ENCODE results near the gene CSNK1D.

CSNK1D gene

GRCh38 chr17:82235056-82235774 is 38.3 kb downstream of the CSNK1D start:
- DNase-seq = peak in 1 of 10 donors; percentile 72
- intact Hi-C loops (cut with DNase I) = loop anchor here (5.0 kb wide), 1 partner anchor 87 kb away; no protein-coding TSS in a partner anchor

DNA sequence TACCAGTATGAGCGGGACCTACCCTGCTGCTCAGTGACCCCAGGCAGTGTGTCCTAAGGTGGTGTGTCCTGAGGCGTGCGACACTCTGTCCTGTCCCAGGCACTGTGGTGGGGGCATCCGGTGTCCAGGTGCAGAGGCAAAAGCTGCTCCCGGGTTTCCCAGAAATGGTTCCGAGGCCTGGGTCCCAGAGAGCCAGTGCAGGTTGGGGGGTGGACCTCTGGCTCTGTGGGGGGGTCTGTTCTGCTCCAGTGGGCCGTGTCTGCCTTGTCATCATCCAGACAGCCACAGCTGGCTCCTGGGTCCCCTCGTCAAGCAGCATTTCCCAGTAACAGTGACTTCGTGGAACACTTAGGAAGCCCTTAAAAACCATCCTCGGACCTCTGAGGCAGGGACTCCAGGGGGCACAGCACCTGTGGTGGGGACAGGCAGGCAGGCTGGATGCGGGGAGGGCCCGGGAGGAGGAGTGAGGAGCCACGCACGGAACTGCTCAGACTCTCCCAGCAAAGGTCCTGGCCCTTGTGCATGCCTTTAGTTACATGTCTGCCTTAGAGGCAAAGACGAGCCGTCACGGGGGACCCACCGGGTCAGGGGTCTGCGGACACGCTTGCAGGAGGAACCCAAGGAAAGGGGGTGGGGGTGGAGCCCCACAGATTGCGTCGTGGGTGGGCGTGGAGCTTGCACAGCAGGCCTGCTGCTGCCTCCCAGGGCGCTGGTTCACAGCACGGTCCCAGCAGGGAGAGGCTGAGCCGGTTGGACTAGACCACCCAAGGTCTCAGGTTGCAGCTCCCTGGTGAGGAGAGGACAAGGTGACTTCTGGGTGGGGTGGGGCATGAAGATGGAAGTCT is 39.1 kb downstream of the CSNK1D start:
- intact Hi-C loops (cut with DNase I) = loop anchor here (5.0 kb wide), 1 partner anchor 88 kb away; no protein-coding TSS in a partner anchor

GRCh38 chr17:82232876-82233785 is 40.4 kb downstream of the CSNK1D start:
- DNase-seq = peak in 2 of 10 donors; percentile 12 to 75
- intact Hi-C loops (cut with DNase I) = no loop called here

More for the DNA sequence above, 39.1 kb downstream of the CSNK1D start:
- no peak for DNase-seq

DNA sequence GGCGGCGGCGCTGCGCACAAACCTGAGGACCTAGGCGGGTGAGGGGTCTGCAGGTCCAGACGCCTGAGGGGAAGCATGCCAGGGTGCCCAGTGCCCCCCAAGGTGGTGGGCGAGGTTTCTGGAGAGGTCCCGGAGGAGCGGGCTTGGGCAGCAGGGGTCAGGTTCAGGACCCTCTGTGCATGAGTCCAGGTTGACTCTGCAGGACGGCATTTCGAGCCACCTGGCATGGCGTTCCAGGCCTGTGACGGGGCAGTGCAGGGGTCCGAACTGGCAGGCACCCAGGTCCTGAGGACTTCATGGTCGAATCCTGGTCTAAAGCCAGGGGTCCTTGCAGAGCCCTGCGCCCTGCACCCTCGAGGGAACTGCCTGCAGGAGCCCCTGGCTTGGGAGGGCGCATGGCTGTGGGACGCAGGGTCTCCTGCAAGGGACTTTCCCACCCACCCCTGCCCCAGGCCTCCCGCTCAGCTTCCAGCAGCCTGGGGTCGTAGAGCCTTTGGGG is 41.1 kb downstream of the CSNK1D start:
- intact Hi-C loops (cut with DNase I) = no loop called here
- DNase-seq = peak in 2 of 10 donors; percentile 12 to 87

GRCh38 chr17:82231562-82232321 is 41.8 kb downstream of the CSNK1D start:
- peak in 3 of 10 donors; percentile 52 to 93 (median 78) for DNase-seq
- intact Hi-C loops (cut with DNase I) = no loop called here

- intact Hi-C loops (cut with DNase I) = no loop called here
Measured at GRCh38 chr17:82231312-82231561, 42.3 kb downstream of the CSNK1D start.

GRCh38 chr17:82230609-82231311 is 42.7 kb downstream of the CSNK1D start:
- DNase-seq = peak in 7 of 10 donors; percentile 46 to 95 (median 70)
- intact Hi-C loops (cut with DNase I) = no loop called here

More at GRCh38 chr17:82231312-82231561, 42.3 kb downstream of the CSNK1D start:
- no peak for DNase-seq

DNA sequence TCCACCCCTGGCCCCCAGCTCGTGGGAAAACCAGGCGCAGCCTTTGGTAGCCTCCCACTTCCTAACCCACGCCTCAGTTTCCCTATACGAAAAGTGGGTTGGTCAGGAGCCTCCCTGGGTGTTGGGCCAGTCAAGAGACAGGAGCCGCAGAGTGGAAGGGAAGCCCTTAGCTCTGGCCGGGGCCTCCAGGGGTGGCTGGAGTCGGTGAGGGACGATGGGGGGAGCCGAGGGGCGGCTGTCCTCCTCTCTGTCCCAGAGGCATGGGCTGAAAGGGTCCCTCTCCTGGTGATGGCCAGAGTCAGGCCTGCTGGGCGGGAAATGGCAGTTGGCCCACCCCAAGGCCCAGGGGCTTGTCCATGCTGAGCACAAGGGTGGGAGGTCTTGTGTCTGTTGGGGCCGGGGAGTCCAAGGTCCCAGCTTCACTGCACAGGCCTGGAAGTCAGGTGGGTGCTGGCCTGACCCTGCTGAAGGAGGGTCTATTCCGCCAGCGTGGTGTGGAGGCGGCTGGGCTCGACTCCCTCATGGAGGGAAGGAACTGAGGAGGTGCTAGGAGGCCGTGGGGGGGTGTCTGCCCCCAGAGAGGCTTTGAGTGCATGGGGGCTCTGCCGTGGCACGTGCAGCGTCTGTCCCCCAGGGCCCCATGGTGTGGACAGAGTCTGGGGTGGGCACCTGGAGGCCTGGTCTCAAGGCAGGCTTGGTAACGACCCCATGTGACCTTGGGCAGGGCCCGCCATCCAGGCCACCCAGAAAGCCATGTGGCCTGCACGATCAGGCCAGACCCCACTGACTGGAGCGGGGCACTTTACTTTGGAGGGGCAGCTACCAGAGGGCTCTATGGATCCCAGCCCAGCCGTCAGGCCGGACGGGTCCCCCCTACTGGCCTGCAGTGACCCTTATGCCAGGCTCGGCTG is 43.5 kb downstream of the CSNK1D start:
- intact Hi-C loops (cut with DNase I) = no loop called here
- DNase-seq = peak in 2 of 10 donors; percentile 70 to 84

DNA sequence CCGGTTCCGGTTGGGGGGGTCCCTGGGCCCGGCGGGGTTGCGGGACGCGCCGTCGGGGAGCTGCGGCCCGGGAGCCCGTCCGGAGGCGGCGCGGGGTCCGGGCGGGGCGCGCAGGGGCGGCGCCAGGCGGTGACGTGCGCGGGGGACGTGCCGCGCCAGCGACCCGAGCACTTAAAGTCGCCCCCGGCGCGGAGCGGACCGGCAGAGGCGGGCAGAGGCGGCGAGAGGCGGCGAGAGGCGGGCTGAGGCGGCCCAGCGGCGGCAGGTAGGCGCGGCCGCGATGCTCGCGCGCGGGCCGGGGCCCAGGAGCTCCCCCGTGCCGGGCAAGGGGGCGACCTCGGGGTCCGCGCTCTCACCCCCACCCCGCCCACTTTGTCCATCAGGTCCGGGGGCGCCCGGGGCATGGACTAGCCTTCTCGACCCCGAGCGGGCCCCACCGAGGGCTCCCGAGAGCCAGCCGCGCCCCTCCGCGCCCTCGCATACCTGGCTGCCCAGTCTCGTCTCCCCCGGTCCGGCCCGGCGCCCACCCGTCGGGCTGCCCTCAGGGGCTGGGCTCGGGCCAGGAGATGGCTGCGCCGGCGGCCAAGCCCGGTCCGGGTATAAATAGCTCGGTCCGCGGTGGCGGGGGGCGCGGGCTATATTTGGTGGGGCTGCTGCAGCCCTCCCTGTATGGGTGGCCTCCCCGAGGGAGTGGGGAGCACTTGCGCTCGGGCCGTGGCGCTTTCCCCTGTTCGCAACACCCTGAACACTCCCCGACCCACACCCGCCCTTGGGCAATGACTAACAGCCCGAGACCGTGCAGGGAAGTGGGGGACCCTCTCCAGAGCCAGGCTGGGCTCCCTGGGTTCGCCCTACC is 44.4 kb downstream of the CSNK1D start, which contains the start of gene SLC16A3:
Gene SLC16A3 (plus strand): TSS at position 201 of the 856 bp plus-strand sequence. CDS start 6,967 bp downstream, outside the sequence.
- intact Hi-C loops (cut with DNase I) = no loop called here

GRCh38 chr17:82228278-82228841 is 45.1 kb downstream of the CSNK1D start:
- DNase-seq = peak in 1 of 10 donors; percentile 77
- intact Hi-C loops (cut with DNase I) = no loop called here

More for the DNA sequence above, 44.4 kb downstream of the CSNK1D start, which contains the start of gene SLC16A3:
- peak in 3 of 10 donors; percentile 47 to 90 (median 76) for DNase-seq

DNA sequence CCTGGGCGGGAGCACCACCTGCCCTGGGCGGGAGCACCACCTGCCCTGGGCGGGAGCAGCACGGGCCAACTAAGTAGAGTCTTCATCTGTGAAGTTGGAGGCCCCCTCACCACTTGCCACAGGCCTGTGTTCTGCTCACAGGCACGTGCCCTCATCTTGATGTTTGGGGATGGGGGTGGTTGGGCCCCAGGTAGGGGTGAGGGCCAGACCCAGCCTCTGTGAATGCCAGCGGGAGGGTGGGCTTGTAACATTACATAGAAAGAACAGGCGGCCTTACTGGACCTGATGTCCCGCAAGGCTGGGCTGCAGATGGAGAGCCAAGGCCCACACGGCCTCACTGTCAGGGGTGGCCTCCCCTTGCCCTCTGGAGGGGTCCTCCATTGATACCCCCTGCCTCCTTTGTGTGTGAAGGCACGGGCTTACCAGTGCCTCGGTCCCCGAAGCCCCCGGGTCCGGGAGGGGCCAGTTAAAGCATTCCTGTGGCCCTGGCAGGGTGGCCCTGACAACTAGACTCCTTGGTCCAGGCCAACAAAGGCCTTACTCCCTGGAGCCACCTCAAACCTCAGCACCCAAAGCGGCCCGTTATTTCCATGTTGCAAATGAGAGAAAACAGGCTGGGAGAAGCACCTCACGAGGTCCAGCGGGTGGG is 45.7 kb downstream of the CSNK1D start:
- intact Hi-C loops (cut with DNase I) = no loop called here
- no peak for DNase-seq

DNA sequence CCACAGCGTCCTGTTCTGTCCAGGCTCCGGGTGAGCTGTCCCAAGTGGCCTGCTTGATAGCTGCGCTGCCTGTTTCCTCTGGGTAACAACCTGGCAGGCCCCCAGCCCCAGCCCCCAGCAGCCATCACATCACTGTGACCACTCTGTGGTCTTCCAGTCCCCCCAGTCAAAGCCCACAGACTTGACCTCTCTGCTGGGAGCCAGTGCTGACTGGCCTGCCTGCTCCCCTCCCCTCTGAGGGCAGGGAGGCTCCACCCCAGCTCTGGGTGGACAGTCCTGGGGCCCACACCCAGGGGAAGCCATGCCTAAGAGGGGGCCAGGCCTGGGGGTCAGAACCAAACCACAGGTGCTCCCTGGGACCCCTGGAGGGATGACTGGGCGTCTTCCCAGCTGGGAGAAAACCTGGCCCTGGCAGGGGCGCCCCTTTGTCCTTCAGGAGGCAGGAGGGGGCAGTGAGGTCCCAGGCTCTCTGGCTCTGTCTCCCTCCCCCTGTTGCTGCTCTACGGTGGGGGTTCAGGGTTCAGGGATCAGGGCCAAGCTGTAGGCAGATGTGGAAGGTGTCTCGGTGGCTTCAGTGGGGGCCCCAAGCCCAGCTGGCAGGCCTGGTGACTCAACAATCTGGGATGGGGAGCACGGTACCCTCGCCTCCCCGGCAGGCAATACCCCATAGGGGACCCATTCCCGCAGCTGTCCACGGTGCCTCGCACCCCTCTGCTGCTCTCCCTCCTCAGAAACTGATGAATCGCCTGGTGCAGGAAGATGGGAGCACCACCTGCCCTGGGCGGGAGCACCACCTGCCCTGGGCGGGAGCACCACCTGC is 46.5 kb downstream of the CSNK1D start:
- DNase-seq = peak in 1 of 10 donors; percentile 76
- intact Hi-C loops (cut with DNase I) = no loop called here

GRCh38 chr17:82226146-82226808 is 47.2 kb downstream of the CSNK1D start:
- no peak for DNase-seq
- intact Hi-C loops (cut with DNase I) = no loop called here

GRCh38 chr17:82225368-82226029 is 48.0 kb downstream of the CSNK1D start:
- intact Hi-C loops (cut with DNase I) = no loop called here
- DNase-seq = peak in 1 of 10 donors; percentile 69

Data from posterior cingulate gyrus (tissue), 11 donors.